ENCODE data around the gene PTPN14. TPM values are rescaled to one million over a fixed set of nuclear protein-coding genes. Genes with fewer than 3 reads are reported as not detected.
"Not testable (repeated sequence)": the region's sequence is repeated elsewhere in the genome, so short reads cannot be mapped to it uniquely, and the experiment has no call there.

Gene PTPN14
- total RNA-seq, 1 donor from 2014 or later, result 71.4 TPM

DNA sequence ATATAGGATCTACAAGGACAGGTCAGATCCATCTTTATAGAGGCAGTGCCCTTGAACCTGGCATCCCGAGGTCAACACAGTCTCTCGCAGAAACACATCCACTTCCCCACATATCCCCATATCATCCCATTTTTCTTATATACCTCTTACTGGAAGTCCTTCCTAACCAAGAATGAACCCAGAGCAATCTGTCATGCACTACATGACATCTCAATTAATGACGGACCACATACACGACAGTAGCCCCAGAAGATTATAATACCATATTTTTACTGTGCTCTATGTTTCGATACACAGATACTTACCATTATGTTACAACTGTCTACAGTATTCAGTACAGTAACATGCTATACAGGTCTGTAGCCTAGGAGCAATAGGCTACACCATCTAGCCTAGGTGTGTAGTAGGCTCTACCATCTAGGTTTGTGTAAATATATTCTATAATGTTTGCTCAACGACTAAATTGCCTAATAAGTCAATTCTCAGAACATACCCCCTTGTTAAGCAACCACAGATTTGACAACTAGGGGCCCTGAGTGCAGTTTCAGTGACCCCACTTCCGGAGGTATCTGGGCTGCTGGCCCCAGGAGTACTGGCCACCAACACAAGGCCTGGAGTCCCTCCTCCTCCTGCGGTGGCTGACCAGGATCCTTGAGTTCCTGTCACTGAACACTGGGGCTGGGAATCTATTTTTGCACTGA is 28.1 kb downstream of the PTPN14 start:
- Mint-ChIP-seq H3K9me3 (no peaks in the 10 kb centered on the region), H3K4me3 (ENCODE audit: low read depth) (no peak overlapping the region), H3K4me1 (ENCODE audit: low read depth) (peaks cover 33% of the 10 kb centered on the region), H3K36me3 (ENCODE audit: low read depth) (peaks cover 8% of the 10 kb centered on the region), H3K27me3 (ENCODE audit: low read depth) (no peaks in the 10 kb centered on the region), H3K27ac (no peak overlapping the region)
- no peak for DNase-seq (ENCODE audit: low spot score)
- intact Hi-C loops (cut with micrococcal nuclease), result no loop called here

DNA sequence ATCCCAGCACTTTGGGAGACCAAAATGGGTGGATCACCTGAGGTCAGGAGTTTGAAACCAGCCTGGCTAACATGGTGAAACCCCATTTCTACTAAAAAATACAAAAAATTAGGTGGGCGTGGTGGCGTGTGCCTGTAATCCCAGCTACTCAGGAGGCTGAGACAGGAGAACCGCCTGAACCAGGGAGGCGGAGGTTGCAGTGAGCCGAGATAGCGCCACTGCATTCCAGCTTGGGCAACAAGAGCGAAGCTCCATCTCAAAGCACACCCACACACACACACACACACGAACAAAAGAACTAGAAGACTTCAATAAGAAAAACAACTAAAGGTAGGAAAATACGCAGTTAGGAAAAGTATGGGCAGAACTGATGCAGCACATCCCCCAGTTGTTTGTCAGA is 29.9 kb downstream of the PTPN14 start:
- H3K27ac Mint-ChIP-seq; H3K27me3 Mint-ChIP-seq (ENCODE audit: low read depth); H3K36me3 Mint-ChIP-seq (ENCODE audit: low read depth); H3K9me3 Mint-ChIP-seq; intact Hi-C loops (cut with micrococcal nuclease); H3K4me3 Mint-ChIP-seq (ENCODE audit: low read depth); DNase-seq (ENCODE audit: low spot score): not testable (repeated sequence)
- H3K4me1 Mint-ChIP-seq (ENCODE audit: low read depth), result peaks cover 41% of the 10 kb centered on the region

DNA sequence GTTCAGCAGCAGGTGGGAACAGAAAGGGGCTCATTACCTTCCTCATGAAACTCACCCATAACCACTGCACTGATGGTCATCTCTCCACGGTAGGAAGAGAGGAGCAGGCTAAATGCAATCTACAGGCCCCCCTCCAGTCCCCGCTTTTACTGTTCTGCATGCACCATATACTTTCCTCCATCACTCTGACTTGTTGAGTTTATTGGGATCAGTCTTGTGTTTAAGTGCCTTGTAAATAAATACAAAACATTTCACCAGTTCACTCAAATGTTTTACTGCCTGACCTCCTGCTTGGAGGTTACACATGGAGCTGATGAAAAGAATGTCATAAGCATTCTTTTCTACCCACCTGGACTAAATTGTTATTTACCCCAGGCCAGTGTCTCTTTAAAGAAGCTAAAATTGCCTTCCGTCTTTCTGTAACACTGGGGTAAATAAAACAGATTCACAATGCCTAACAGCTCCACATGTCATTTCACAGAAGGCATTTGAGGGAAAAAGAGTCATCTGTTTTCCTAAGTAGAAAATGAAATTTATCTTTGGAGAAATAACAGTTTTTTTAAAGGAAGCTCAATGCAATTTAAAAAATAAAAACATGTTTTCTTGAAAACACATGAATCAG is 30.7 kb downstream of the PTPN14 start:
- no peaks in the 10 kb centered on the region for H3K27me3 Mint-ChIP-seq (ENCODE audit: low read depth)
- peaks cover 6% of the 10 kb centered on the region for H3K36me3 Mint-ChIP-seq (ENCODE audit: low read depth)
- intact Hi-C loops (cut with micrococcal nuclease), result no loop called here
- peaks cover 41% of the 10 kb centered on the region for H3K4me1 Mint-ChIP-seq (ENCODE audit: low read depth)
- H3K4me3 Mint-ChIP-seq (ENCODE audit: low read depth), result no peak overlapping the region
- H3K9me3 Mint-ChIP-seq, result no peaks in the 10 kb centered on the region
- DNase-seq (ENCODE audit: low spot score), result no peak
- H3K27ac Mint-ChIP-seq, result no peak overlapping the region

DNA sequence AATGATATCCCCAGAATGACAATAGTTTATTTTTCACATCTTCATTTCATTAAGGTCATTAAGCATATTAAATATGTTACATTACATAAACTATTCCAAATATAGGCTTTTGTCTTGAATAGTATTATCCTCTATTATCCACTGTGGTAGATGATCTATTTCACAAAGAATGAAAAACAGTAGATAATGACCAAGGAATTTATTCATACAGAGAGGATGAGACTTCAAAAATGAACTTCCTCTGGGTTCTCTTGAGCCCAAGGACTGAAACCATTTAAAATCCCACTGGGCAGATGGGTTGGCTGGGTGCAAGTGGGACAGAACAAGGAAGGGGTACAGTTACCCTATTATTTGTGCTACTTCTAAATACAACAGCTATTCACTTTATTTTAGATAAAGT is 33.0 kb downstream of the PTPN14 start:
- Mint-ChIP-seq H3K27me3 (ENCODE audit: low read depth) (no peaks in the 10 kb centered on the region), H3K9me3 (no peaks in the 10 kb centered on the region), H3K4me1 (ENCODE audit: low read depth) (peaks cover 35% of the 10 kb centered on the region), H3K4me3 (ENCODE audit: low read depth) (no peak overlapping the region), H3K36me3 (ENCODE audit: low read depth) (peaks cover 17% of the 10 kb centered on the region), H3K27ac (no peak overlapping the region)
- no peak for DNase-seq (ENCODE audit: low spot score)
- intact Hi-C loops (cut with micrococcal nuclease), result loop anchor here (5.0 kb wide), 1 partner anchor 36 kb away; no protein-coding TSS in a partner anchor

DNA sequence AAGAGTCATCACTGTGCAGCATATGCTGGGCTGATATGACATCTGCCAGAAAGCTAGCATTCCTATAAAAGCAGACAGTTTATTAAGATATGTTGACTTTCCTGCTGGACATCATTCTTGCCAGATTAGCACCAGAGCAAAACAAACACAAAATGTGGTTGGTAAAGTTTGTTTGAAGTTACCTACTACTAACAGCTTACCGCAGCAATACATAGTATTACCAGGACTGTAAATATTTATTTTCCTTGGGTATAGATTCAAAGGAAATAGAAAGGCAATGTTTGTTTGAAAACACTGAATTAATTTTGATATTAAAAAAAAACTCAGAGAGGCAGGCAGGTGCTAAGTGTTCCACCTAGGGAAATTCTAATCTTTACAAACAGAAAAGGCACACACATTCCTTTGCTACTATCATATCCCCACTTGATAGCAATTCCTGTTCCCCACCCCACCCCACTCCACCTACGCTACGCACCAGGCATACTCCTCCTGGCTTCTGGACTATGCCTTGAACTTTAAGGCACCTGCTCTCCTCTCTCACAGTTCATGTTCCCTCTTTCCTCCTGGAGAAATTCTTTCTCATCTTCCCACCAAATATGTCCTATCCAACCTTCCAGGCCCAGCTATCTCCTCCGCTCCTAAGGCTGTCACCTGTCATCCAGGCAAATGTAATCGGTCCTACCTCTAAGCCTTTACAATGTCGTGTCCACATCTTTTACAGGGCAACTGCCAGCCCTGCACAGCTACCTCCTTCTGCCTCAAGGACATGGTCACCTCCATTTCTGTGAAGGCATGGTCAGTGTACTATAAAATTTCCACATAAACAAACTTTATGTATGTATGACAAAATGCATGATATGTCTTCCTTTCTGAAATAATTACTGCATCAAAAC is 34.7 kb downstream of the PTPN14 start:
- no peak for DNase-seq (ENCODE audit: low spot score)
- Mint-ChIP-seq H3K36me3 (ENCODE audit: low read depth) (peaks cover 32% of the 10 kb centered on the region), H3K9me3 (no peaks in the 10 kb centered on the region), H3K4me3 (ENCODE audit: low read depth) (no peak overlapping the region), H3K27me3 (ENCODE audit: low read depth) (no peaks in the 10 kb centered on the region), H3K27ac (no peak overlapping the region), H3K4me1 (ENCODE audit: low read depth) (peaks cover 42% of the 10 kb centered on the region)
- intact Hi-C loops (cut with micrococcal nuclease), result loop anchor here (5.0 kb wide), 1 partner anchor 34 kb away; no protein-coding TSS in a partner anchor

DNA sequence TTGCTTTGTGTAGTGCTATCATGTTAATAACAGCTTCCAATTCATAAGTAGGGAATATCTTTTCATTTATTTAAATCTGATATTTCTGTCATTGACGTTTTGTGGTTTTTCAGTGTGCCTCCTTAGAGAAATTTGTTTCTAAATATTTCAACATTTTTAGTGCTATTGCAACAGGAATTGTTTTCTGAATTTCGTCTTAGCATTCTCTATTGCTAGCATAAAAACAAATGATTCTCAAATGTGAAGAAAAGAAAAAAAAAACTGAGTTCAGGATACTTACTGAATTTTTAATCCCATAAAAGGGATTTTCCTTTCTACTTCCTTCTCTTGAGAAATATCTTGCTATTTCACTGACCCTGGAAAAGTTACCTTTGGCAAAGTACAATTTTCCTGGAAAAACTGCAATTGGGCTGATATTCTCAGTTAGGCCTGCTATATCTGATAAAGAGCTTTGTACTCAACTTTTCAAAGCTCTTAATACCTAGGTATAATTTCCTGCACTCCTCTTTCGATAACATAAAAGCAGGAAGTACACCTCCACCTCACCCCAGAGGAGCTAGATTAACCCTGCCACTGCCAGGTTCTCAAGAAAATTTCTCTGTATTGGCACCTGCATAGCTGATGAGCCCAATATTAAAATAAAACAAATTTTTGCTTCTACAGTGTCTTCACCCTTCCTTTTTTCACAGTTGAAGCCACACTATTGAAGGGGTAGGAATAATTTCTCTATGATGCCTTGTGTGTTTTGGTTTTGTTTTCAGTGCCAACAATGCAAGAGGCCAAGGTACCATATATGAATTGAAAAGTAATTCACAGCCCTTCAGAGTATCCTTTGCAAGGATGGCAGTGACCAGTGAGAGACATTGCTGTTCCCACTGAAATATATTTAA is 35.6 kb downstream of the PTPN14 start:
- Mint-ChIP-seq H3K36me3 (ENCODE audit: low read depth) (peaks cover 41% of the 10 kb centered on the region), H3K27me3 (ENCODE audit: low read depth) (no peaks in the 10 kb centered on the region), H3K4me3 (ENCODE audit: low read depth) (no peak overlapping the region), H3K4me1 (ENCODE audit: low read depth) (peaks cover 40% of the 10 kb centered on the region), H3K27ac (no peak overlapping the region), H3K9me3 (peaks cover 8% of the 10 kb centered on the region)
- DNase-seq (ENCODE audit: low spot score), result no peak
- intact Hi-C loops (cut with micrococcal nuclease), result loop anchor here (5.0 kb wide), 1 partner anchor 33 kb away; no protein-coding TSS in a partner anchor

DNA sequence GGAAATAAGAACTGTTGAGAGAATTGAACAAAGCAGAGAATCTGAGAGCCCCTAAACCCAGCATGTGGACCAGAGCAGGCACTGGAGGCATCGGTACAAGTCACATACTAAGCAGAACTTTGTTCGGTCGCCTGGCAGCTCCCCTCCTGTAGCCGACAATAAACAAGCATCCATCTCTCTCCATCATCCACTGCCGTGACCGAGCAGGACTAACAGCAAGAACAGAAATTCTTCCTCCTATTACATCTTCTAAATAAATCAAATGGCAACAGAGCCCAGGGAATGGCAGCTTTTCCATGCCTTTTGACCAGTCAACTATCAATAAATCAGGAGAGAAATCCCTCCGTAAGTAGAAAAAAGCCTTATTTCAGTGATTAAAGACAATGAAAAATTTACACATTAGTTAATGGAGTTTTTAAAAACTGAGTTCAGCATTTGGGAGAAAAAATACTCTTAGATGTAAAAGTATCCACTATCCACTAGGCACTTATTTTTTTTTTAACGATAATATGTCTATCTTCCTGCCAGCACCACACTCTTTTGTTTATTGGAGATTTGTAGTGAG is 36.5 kb downstream of the PTPN14 start:
- DNase-seq (ENCODE audit: low spot score), result no peak
- peaks cover 41% of the 10 kb centered on the region for H3K4me1 Mint-ChIP-seq (ENCODE audit: low read depth)

DNA sequence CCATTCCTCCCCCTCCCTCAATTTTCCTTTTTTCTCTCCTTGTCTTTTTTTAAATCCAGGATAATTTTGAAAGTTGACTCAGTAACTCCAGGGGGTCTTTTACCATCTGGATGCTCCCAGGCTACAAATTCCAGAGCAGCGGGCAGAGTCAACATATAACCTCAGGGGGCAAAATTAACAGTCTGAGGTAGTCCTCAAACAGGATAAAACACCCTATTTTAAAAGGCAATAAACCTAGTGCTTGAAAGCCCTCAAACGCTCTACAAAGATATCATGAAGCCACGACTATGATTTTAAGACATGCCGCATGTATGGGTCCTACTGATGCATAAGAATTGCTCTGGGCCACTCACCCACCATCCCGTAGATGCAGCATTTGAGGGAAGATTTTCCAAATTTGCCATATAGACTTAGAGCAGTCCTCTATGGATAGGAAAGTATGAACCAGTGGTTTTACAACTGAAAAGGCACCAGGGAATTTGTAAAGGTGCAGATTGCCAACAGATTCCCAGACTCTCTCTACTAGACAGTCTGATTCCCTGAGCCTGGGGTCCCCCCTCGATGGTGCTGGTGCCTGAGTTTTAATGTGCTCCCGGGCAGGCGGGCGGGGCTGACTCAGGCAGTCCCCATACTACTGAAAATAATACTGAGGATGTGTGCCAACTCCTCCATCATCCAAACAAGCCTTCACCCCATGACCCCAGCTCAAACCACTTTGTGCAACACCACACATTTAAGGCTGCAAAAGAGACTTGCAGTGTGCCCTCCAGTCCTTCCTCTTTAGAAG is 37.2 kb downstream of the PTPN14 start:
- H3K36me3 Mint-ChIP-seq (ENCODE audit: low read depth), result peaks cover 54% of the 10 kb centered on the region
- peaks cover 43% of the 10 kb centered on the region for H3K4me1 Mint-ChIP-seq (ENCODE audit: low read depth)
- no peak overlapping the region for H3K4me3 Mint-ChIP-seq (ENCODE audit: low read depth)
- no peak overlapping the region for H3K27ac Mint-ChIP-seq
- no peaks in the 10 kb centered on the region for H3K27me3 Mint-ChIP-seq (ENCODE audit: low read depth)
- intact Hi-C loops (cut with micrococcal nuclease), result no loop called here
- peaks cover 18% of the 10 kb centered on the region for H3K9me3 Mint-ChIP-seq
- DNase-seq (ENCODE audit: low spot score), result no peak

More for the DNA sequence above, 36.5 kb downstream of the PTPN14 start:
- Mint-ChIP-seq H3K36me3 (ENCODE audit: low read depth) (peaks cover 49% of the 10 kb centered on the region), H3K4me3 (ENCODE audit: low read depth) (no peak overlapping the region), H3K27me3 (ENCODE audit: low read depth) (no peaks in the 10 kb centered on the region), H3K27ac (no peak overlapping the region), H3K9me3 (peaks cover 17% of the 10 kb centered on the region)
- intact Hi-C loops (cut with micrococcal nuclease), result loop anchor here (5.0 kb wide), 1 partner anchor 33 kb away; no protein-coding TSS in a partner anchor

DNA sequence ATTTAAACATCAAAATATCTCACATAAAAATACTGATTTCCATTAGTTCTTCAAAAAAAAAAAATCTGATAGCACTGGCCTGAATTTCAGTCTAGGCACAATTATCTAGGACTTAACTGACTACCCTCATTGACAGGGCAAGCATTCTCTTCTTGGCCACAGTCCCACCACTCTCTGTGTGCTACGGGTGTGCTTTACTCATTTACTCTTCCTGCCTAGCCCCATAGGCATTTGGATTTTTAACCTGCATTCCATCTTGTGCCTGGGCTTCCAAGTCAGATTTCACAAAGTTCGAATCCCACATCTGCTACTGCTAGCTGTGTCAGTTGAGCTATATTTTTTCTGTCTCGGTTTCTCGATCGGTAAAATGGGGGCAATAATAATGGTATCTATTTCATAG is 38.0 kb downstream of the PTPN14 start:
- Mint-ChIP-seq H3K4me1 (ENCODE audit: low read depth) (peaks cover 47% of the 10 kb centered on the region), H3K36me3 (ENCODE audit: low read depth) (peaks cover 58% of the 10 kb centered on the region), H3K27ac (no peak overlapping the region), H3K27me3 (ENCODE audit: low read depth) (no peaks in the 10 kb centered on the region), H3K9me3 (peaks cover 18% of the 10 kb centered on the region), H3K4me3 (ENCODE audit: low read depth) (no peak overlapping the region)
- DNase-seq (ENCODE audit: low spot score), result no peak
- intact Hi-C loops (cut with micrococcal nuclease), result no loop called here

DNA sequence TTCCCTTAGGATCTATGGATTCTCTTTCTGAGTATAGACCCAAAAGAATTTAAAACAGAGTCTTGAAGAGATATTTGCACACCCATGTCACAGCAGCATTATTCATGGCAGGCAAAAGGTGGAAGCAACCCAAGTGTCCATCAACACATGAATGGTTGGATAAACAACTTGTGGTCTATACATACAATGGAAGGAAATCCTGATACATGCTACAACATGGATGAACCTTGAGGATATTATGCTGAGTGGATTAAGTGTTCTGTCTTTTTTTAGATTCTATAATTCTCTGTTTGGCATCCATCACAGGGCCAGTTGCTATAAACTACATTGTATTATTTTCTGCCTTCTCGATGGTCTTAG is 39.8 kb downstream of the PTPN14 start:
- no peak for DNase-seq (ENCODE audit: low spot score)
- Mint-ChIP-seq H3K4me3 (ENCODE audit: low read depth) (no peak overlapping the region), H3K27me3 (ENCODE audit: low read depth) (no peaks in the 10 kb centered on the region), H3K27ac (no peak overlapping the region), H3K9me3 (peaks cover 18% of the 10 kb centered on the region), H3K4me1 (ENCODE audit: low read depth) (peaks cover 47% of the 10 kb centered on the region), H3K36me3 (ENCODE audit: low read depth) (peaks cover 62% of the 10 kb centered on the region)
- intact Hi-C loops (cut with micrococcal nuclease), result no loop called here

DNA sequence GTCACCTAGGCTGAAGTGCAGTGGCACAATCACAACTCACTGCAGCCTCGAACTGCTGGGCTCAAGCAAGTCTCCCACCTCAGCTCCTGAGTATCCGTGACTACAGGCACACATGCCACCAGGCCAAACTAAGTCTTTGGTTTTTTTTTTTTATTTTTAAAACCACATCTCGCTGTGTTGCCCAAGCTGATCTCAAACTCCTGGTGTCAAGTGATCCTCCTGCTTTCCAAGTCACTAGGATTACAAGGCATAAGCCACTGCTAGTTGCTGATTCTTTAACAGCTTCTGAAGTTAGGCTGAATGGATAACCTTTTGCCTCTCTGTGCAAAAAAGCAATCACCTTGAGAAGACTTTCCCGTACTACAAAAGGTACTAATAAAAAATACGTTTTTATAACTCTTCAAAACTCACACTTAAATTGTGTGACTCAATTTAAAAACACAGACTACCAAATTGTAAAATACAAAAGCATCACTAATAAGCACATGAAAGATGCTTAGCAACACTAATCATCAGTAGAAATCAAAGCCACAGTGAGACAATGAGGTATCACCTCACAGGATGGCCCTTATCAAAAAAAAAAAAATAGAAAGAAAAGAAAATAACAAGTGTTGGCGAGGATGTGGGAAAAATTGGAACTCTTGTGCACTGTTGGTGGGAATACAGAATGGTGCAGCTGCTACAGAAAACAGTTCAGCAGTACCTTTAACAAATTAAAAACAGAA is 40.3 kb downstream of the PTPN14 start:
- Mint-ChIP-seq H3K27me3 (ENCODE audit: low read depth) (no peaks in the 10 kb centered on the region), H3K27ac (no peak overlapping the region), H3K4me3 (ENCODE audit: low read depth) (no peak overlapping the region), H3K36me3 (ENCODE audit: low read depth) (peaks cover 62% of the 10 kb centered on the region), H3K4me1 (ENCODE audit: low read depth) (peaks cover 45% of the 10 kb centered on the region), H3K9me3 (peaks cover 18% of the 10 kb centered on the region)
- DNase-seq (ENCODE audit: low spot score), result no peak
- intact Hi-C loops (cut with micrococcal nuclease), result no loop called here

All from activated T-helper 2 cell treated with anti-CD3 and anti-CD28 coated beads, Interferon-gamma antibody, Interleukin-2, Interleukin-4, amounts not matched to agents 10 μg/mL and 5 μg/mL and 100 μg/mL, durations not matched to agents 14 hours and 24 hours and 36 hours (primary cell).